Calu3 (cell line): Measurements from ENCODE around the gene ARHGAP6. TPM values are rescaled to one million over a fixed set of nuclear protein-coding genes. Genes with fewer than 3 reads are reported as not detected.

Source experiments
- BruUV-seq: library from RNA; stranded (reverse); fragments of 400-500 nt; replicated peaks from 2 replicates; lab custom pipeline; 2021; lab: Mats Ljungman, UMichigan
- CTCF ChIA-PET: fragments of 300-600 bp; sonication (Branson Sonifier 250); formaldehyde crosslinking; loops from one replicate; lab custom pipeline; 2022; ENCODE audit warnings: antibody characterized with exemption; lab: Charles Lee
- DNase-seq: peaks from one replicate; pipeline ENCODE4 v3.0.0; 2022
- H3K27ac Mint-ChIP-seq: one replicate; pipeline ENCODE4 v1.8.0; 2022; ENCODE audit warnings: mixed read lengths; ENCODE audit not compliant: unreplicated experiment
- H3K27me3 Mint-ChIP-seq: one replicate; pipeline ENCODE4 v1.8.0; 2022; ENCODE audit warnings: mixed read lengths; ENCODE audit not compliant: unreplicated experiment
- H3K36me3 Mint-ChIP-seq: one replicate; pipeline ENCODE4 v1.8.0; 2022; ENCODE audit warnings: mild to moderate bottlenecking, moderate library complexity, mixed read lengths; ENCODE audit not compliant: insufficient read depth, unreplicated experiment
- H3K4me1 Mint-ChIP-seq: one replicate; pipeline ENCODE4 v1.8.0; 2022; ENCODE audit warnings: mild to moderate bottlenecking, low read depth, mixed read lengths; ENCODE audit not compliant: unreplicated experiment
- H3K4me3 Mint-ChIP-seq: one replicate; pipeline ENCODE4 v1.8.0; 2022; ENCODE audit warnings: mild to moderate bottlenecking, low read depth, moderate library complexity, mixed read lengths; ENCODE audit not compliant: unreplicated experiment
- H3K9me3 Mint-ChIP-seq: one replicate; pipeline ENCODE4 v1.8.0; 2022; ENCODE audit warnings: low read depth, mixed read lengths; ENCODE audit not compliant: unreplicated experiment
- CTCF ChIP-seq: fragments of 200-600 bp; IDR thresholded peaks from one replicate; pipeline ENCODE4 v1.8.0; 2022; ENCODE audit warnings: antibody characterized with exemption; ENCODE audit not compliant: unreplicated experiment
- intact Hi-C: fragments of 100-400 bp; cut with micrococcal nuclease; formaldehyde crosslinking; loops from one replicate; pipeline ENCODE4 v1.10.0; 2022; ENCODE audit not compliant: unreplicated experiment
- total RNA-seq: library from RNA; stranded (reverse); gene quantifications from 2 replicates; pipeline ENCODE4 v1.2.3, GENCODE V29; 2022

The ARHGAP6 gene
- total RNA-seq, 1 experiment from 2014 or later: not detected

DNA sequence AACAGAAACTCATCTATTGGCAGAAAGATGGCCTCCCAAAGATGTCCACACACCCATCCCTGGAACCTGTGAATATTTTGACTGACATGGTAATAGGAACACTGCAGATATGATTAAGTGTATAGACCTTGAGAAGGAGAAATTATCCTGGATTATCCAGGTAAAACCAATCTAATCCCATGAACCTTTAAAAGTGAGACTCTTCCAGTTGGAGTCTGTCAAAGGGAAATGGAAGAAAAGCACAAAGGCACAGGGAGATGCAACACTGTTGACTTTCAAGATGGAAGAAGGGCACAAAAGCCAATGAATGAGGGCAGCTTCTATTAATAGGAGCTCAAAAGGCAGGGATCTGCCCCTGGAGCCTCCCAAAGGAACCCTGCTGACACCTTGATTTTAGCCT is 289.6 kb downstream of the ARHGAP6 start:
- CTCF ChIA-PET: no interaction called here
- Mint-ChIP-seq H3K4me3 (no peak overlapping the region), H3K27me3 (no peaks in the 10 kb centered on the region), H3K36me3 (no peaks in the 10 kb centered on the region), H3K9me3 (peaks cover 6% of the 10 kb centered on the region), H3K4me1 (peaks cover 19% of the 10 kb centered on the region), H3K27ac (peak overlapping the region; percentile 12)
- no peak for DNase-seq
- no TSS peak for BruUV-seq
- no peak for TF ChIP-seq CTCF
- intact Hi-C loops: no loop called here

GRCh38 chrX:11375614-11376119 is 290.1 kb downstream of the ARHGAP6 start:
- CTCF ChIA-PET: no interaction called here
- Mint-ChIP-seq H3K27ac (peak overlapping the region; percentile 12), H3K36me3 (no peaks in the 10 kb centered on the region), H3K4me3 (no peak overlapping the region), H3K27me3 (no peaks in the 10 kb centered on the region), H3K9me3 (peaks cover 6% of the 10 kb centered on the region), H3K4me1 (peaks cover 19% of the 10 kb centered on the region)
- intact Hi-C loops: no loop called here
- no peak for TF ChIP-seq CTCF
- BruUV-seq: no TSS peak
- DNase-seq: no peak

- BruUV-seq: no TSS peak
- H3K36me3 Mint-ChIP-seq: no peaks in the 10 kb centered on the region
- peak overlapping the region; percentile 70 for H3K27ac Mint-ChIP-seq
- no peaks in the 10 kb centered on the region for H3K27me3 Mint-ChIP-seq
- TF ChIP-seq CTCF: no peak
- no peak overlapping the region for H3K4me3 Mint-ChIP-seq
- CTCF ChIA-PET: interaction anchor here (0.6 kb wide), 1 partner anchor 1417 kb away, joined by 3 read pairs; no protein-coding TSS in a partner anchor
- intact Hi-C loops: no loop called here
- peaks cover 6% of the 10 kb centered on the region for H3K9me3 Mint-ChIP-seq
- DNase-seq: no peak
- peaks cover 19% of the 10 kb centered on the region for H3K4me1 Mint-ChIP-seq
Observed at GRCh38 chrX:11374570-11374969, 291.1 kb downstream of the ARHGAP6 start.

DNA sequence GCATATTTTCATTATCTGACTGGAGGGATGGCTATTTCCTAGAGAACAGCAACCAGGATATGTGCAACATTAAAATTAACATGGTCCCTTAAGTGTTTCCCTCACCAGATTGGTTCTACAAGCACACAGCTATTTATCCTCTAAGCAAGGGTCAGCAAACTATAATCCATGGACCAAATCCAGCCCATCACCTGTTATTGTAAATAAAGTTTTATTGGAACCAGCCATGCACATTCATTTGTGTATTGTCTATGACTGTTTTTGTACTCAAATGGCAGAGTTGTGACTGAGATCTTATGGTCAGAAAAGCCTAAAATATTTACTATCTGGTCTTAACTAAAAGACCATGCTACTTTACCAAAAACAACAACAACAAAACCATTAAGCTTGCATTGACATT is 294.6 kb downstream of the ARHGAP6 start:
- DNase-seq: no peak
- H3K9me3 Mint-ChIP-seq: no peaks in the 10 kb centered on the region
- BruUV-seq: no TSS peak
- no peaks in the 10 kb centered on the region for H3K36me3 Mint-ChIP-seq
- intact Hi-C loops: no loop called here
- no peak for TF ChIP-seq CTCF
- CTCF ChIA-PET: no interaction called here
- peaks cover 29% of the 10 kb centered on the region for H3K4me1 Mint-ChIP-seq
- no peak overlapping the region for H3K4me3 Mint-ChIP-seq
- H3K27me3 Mint-ChIP-seq: no peaks in the 10 kb centered on the region
- no peak overlapping the region for H3K27ac Mint-ChIP-seq
